ENCODE measurements around the gene BTBD6.

The BTBD6 gene

DNA sequence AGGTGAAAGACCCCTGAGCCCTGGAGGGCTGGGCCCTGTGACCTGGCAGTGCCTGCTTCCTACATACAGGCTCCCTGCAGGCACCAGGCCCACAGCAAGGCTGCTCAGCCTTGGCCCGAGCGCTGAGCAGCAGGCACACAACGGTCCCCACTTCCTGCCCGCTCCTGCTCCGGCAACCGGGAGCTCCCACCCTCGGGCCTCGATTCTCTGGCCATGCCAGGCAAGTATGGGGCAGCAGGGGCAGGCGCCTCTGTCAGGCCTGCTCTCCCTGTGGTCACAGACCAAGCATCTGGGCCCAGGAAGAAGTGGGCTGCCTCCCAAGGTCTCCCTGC is 36.6 kb upstream of the BTBD6 start:
- no peaks in the 10 kb centered on the region for H3K27me3 ChIP-seq (replicated peaks; ENCODE audit: control insufficient read depth, insufficient read depth, low read length)
- DNase-seq (ENCODE audit: extremely low read depth, insufficient read length): no peak
- no peak overlapping the region for H3K4me3 ChIP-seq (replicated peaks; ENCODE audit: low read depth, low read length)
- H3K36me3 ChIP-seq (ENCODE audit: control insufficient read depth, insufficient read depth, low read length): peaks cover 4% of the 10 kb centered on the region
- TF ChIP-seq, protein P1, sequence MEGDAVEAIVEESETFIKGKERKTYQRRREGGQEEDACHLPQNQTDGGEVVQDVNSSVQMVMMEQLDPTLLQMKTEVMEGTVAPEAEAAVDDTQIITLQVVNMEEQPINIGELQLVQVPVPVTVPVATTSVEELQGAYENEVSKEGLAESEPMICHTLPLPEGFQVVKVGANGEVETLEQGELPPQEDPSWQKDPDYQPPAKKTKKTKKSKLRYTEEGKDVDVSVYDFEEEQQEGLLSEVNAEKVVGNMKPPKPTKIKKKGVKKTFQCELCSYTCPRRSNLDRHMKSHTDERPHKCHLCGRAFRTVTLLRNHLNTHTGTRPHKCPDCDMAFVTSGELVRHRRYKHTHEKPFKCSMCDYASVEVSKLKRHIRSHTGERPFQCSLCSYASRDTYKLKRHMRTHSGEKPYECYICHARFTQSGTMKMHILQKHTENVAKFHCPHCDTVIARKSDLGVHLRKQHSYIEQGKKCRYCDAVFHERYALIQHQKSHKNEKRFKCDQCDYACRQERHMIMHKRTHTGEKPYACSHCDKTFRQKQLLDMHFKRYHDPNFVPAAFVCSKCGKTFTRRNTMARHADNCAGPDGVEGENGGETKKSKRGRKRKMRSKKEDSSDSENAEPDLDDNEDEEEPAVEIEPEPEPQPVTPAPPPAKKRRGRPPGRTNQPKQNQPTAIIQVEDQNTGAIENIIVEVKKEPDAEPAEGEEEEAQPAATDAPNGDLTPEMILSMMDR (IDR thresholded peaks at IDR 0.05; ENCODE audit: insufficient read depth, low read length, poor library complexity, severe bottlenecking): no peak

DNA sequence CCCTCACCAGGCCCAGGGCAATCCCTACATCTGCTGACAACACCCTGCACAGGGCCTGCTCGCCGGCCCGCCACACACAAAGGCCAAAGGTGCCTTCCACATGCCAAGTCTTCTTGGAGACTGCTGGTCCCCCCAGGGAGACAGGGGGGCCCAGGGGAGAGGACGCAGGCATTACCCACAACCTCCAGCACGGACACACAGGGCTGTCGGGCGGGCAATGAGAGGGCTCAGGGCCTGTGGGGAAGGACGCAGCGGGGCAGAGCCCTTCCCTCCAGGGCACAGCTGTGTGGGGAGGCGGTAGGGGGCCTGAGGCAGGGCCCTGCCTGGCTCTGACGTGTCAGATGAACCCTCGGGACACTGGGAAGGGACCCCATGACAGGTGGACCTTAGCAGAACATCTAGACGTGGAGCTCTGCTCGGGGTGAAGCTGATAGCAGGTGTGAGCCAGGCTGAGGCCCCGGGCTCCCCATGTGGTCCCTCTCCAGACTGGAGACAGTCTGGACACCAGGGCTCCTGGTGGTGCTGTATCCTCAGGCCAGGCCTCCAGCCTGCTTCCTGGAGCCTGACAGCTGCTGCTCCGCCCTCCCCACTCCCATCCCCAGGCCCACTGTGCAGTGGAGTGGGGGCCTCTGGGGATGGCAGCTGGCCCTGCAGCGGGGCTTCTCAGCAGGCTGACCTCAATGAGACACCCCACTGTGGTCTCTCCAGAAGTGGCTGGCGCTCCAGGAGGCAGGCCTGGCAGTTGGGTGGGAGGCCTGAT is 35.6 kb upstream of the BTBD6 start:
- no peak for DNase-seq (ENCODE audit: extremely low read depth, insufficient read length)
- no peaks in the 10 kb centered on the region for H3K27me3 ChIP-seq (replicated peaks; ENCODE audit: control insufficient read depth, insufficient read depth, low read length)
- TF ChIP-seq, protein P1 (IDR thresholded peaks at IDR 0.05; ENCODE audit: insufficient read depth, low read length, poor library complexity, severe bottlenecking): no peak

DNA sequence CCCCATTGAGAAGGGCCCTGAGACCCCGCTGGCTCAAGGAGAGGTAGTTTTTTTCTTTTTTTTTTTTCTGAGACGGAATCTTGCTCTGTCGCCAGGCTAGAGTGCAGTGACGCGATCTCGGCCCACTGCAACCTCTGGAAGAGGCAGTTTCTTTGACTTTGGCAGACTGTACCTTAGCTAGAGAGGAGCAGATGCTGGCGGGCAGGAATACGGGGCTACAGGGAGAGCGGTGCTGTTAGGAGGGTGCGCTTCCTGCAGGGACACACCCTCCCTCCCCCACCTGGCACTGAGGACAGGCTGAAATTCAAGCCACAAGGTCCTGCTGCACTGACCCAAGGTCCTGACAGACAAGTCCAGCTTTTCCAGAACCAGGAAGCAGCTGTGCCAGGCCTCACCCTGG is 35.0 kb upstream of the BTBD6 start:
- no peak for DNase-seq (ENCODE audit: extremely low read depth, insufficient read length)
- TF ChIP-seq, protein P1 (IDR thresholded peaks at IDR 0.05; ENCODE audit: insufficient read depth, low read length, poor library complexity, severe bottlenecking): no peak
- H3K4me3 ChIP-seq (replicated peaks; ENCODE audit: low read depth, low read length): no peak overlapping the region
- H3K27me3 ChIP-seq (replicated peaks; ENCODE audit: control insufficient read depth, insufficient read depth, low read length): no peaks in the 10 kb centered on the region
- peaks cover 12% of the 10 kb centered on the region for H3K36me3 ChIP-seq (ENCODE audit: control insufficient read depth, insufficient read depth, low read length)

More for the DNA sequence above, 35.6 kb upstream of the BTBD6 start:
- no peak overlapping the region for H3K4me3 ChIP-seq (replicated peaks; ENCODE audit: low read depth, low read length)
- H3K36me3 ChIP-seq (ENCODE audit: control insufficient read depth, insufficient read depth, low read length): peaks cover 7% of the 10 kb centered on the region

DNA sequence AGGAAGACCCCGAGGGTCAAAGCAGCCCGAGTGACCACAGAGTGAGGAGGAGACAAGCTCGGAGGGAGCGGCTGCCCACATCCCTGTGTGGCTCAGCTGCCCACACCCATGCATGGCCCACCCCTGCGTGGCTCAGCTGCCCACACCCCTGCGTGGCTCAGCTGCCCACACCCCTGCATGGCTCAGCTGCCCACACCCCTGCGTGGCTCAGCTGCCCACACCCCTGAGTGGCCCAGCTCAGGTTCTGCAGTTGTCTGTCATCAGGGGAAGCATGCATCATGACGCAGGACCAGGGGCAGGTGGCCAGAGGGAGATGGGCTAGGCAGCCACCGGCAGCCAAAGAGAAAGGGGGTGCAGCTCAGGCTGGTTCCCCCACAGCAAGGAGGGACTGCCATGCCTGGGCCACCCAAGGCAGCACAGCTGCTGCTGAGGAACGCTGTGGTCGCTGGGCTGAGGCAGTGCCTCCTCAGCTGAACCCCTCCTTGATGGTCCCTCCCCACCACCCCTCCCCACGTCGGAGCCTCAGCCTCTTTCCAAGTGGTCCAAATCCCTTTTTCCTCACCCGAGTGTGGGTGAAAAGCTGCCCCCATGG is 33.9 kb upstream of the BTBD6 start:
- H3K36me3 ChIP-seq (ENCODE audit: control insufficient read depth, insufficient read depth, low read length): peaks cover 14% of the 10 kb centered on the region
- H3K4me3 ChIP-seq (replicated peaks; ENCODE audit: low read depth, low read length): no peak overlapping the region
- TF ChIP-seq, protein P1 (IDR thresholded peaks at IDR 0.05; ENCODE audit: insufficient read depth, low read length, poor library complexity, severe bottlenecking): no peak

DNA sequence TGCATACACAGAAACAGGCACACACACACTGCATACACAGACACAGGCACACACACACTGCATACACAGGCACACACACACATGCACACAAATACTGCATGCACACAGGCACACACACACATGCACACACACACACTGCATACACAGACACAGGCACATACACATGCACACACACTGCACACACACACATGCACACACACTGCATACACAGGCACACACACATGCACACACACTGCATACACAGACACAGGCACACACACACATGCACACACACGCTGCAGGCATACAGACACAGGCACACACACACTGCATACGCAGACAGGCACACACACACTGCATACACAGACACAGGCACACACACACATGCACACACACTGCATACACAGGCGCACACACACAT is 32.7 kb upstream of the BTBD6 start:
- H3K36me3 ChIP-seq (ENCODE audit: control insufficient read depth, insufficient read depth, low read length): peaks cover 12% of the 10 kb centered on the region
- TF ChIP-seq, protein P1 (IDR thresholded peaks at IDR 0.05; ENCODE audit: insufficient read depth, low read length, poor library complexity, severe bottlenecking): no peak
- DNase-seq (ENCODE audit: extremely low read depth, insufficient read length): no peak
- H3K4me3 ChIP-seq (replicated peaks; ENCODE audit: low read depth, low read length): no peak overlapping the region
- no peaks in the 10 kb centered on the region for H3K27me3 ChIP-seq (replicated peaks; ENCODE audit: control insufficient read depth, insufficient read depth, low read length)

More for the DNA sequence above, 33.9 kb upstream of the BTBD6 start:
- DNase-seq (ENCODE audit: extremely low read depth, insufficient read length): no peak
- no peaks in the 10 kb centered on the region for H3K27me3 ChIP-seq (replicated peaks; ENCODE audit: control insufficient read depth, insufficient read depth, low read length)

All from GM06990 (cell line).